CD4-positive, alpha-beta T cell (primary cell): Measurements from ENCODE around the gene FAM53A. TPM values are rescaled to one million over a fixed set of nuclear protein-coding genes. Genes with fewer than 3 reads are reported as not detected.

Experiments used
- ATAC-seq: fragments of 200-7000 bp; cut with Tn5 transposase; one replicate; pipeline ENCODE4 v1.10.0; 2022; ENCODE audit warnings: mild to moderate bottlenecking; ENCODE audit not compliant: poor library complexity
- CTCF ChIA-PET: fragments of 350-600 bp; sonication (Branson Sonifier 250); formaldehyde crosslinking; loops from one replicate; lab custom pipeline; 2021; ENCODE audit warnings: antibody characterized with exemption, inconsistent platforms; lab: Charles Lee
- POLR2A ChIA-PET: fragments of 350-600 bp; sonication (Branson Sonifier 250); formaldehyde crosslinking; loops from one replicate; lab custom pipeline; 2021; ENCODE audit warnings: antibody characterized with exemption, inconsistent platforms; lab: Charles Lee
- DNase-seq, 14 experiments: peaks; one replicate each; pipeline ENCODE4 v3.0.0-alpha.2; 2013 to 2020; ENCODE audit warnings: mixed read lengths in 2 of 14
- H3K27ac ChIP-seq, 2 donors: one replicate each; pipeline versions ENCODE4 v1.5.1 to v1.7.0; 2013; ENCODE audit warnings: low read length in 2 of 2, low read depth in 1 of 2, mild to moderate bottlenecking in 1 of 2
- H3K27me3 ChIP-seq, 2 experiments: 1 replicate in 1 of 2; 2 replicates in 1 of 2; pipeline versions ENCODE4 v1.6.1 to v1.7.0; 2013; ENCODE audit warnings: low read length in 2 of 2, control low read depth in 1 of 2, mild to moderate bottlenecking in 1 of 2, moderate library complexity in 1 of 2; ENCODE audit not compliant: insufficient read depth in 2 of 2, control insufficient read depth in 1 of 2
- H3K36me3 ChIP-seq: one replicate; pipeline ENCODE4 v1.6.1; 2013; ENCODE audit warnings: low read length, control low read depth; ENCODE audit not compliant: insufficient read depth
- H3K4me1 ChIP-seq: one replicate; pipeline ENCODE4 v1.6.1; 2013; ENCODE audit warnings: low read length, control low read depth; ENCODE audit not compliant: insufficient read depth
- H3K4me3 ChIP-seq: one replicate; pipeline ENCODE4 v1.5.1; 2013; ENCODE audit warnings: mild to moderate bottlenecking, low read length, moderate library complexity
- H3K9me3 ChIP-seq, 2 experiments: 1 replicate in 1 of 2; 2 replicates in 1 of 2; pipeline versions ENCODE4 v1.6.1 to v1.7.0; 2013; ENCODE audit warnings: low read length in 2 of 2, mild to moderate bottlenecking in 2 of 2, control low read depth in 1 of 2, moderate library complexity in 1 of 2; ENCODE audit not compliant: control insufficient read depth in 1 of 2, insufficient read depth in 1 of 2
- H3K27ac Mint-ChIP-seq: one replicate; pipeline ENCODE4 v1.8.0; 2020; ENCODE audit warnings: mixed read lengths
- H3K27me3 Mint-ChIP-seq: one replicate; pipeline ENCODE4 v1.8.0; 2021; ENCODE audit warnings: mixed read lengths
- H3K36me3 Mint-ChIP-seq: one replicate; pipeline ENCODE4 v1.8.0; 2021; ENCODE audit warnings: low read depth, mixed read lengths
- H3K4me1 Mint-ChIP-seq: one replicate; pipeline ENCODE4 v1.8.0; 2021; ENCODE audit warnings: low read depth, mixed read lengths
- H3K4me3 Mint-ChIP-seq: one replicate; pipeline ENCODE4 v1.8.0; 2020; ENCODE audit warnings: mild to moderate bottlenecking, mixed read lengths
- H3K9me3 Mint-ChIP-seq: one replicate; pipeline ENCODE4 v1.8.0; 2020; ENCODE audit warnings: mixed read lengths
- CTCF ChIP-seq: fragments of 200-600 bp; IDR thresholded peaks from one replicate; pipeline ENCODE4 v1.8.0; 2022; ENCODE audit warnings: antibody characterized with exemption, mild to moderate bottlenecking
- intact Hi-C, 2 experiments: fragments of 100-400 bp; cut with DNase I in 1 of 2; cut with micrococcal nuclease in 1 of 2; formaldehyde crosslinking; loops; one replicate each; pipeline versions ENCODE4 v1.15.1 to v1.9.0; 2023 to 2025; cut with DNase I, micrococcal nuclease
- total RNA-seq, 174 experiments: library from RNA in 2 of 174; stranded (reverse) in 2 of 174; gene quantifications; one replicate each; pipeline ENCODE4 v1.2.3 and lab custom pipeline; 2021 to 2026

The FAM53A gene
- total RNA-seq, 2 experiments from 2014 or later: 0.93 to 2.4 TPM

- no peaks in the 10 kb centered on the region for H3K4me1 ChIP-seq
- H3K9me3 ChIP-seq: peaks cover 0 to 5% of the 10 kb centered on the region in 2 experiments
- H3K4me3 Mint-ChIP-seq: no peak overlapping the region
- ChIA-PET CTCF (no interaction called here), POLR2A (no interaction called here)
- intact Hi-C loops: no loop called here
- H3K36me3 ChIP-seq: no peaks in the 10 kb centered on the region
- H3K27ac Mint-ChIP-seq: no peak overlapping the region
- DNase-seq: no peak
- no peaks in the 10 kb centered on the region for H3K36me3 Mint-ChIP-seq
- no peak overlapping the region for H3K4me3 ChIP-seq
- H3K27me3 Mint-ChIP-seq: no peaks in the 10 kb centered on the region
- no peaks in the 10 kb centered on the region for H3K4me1 Mint-ChIP-seq
- no peaks in the 10 kb centered on the region for H3K9me3 Mint-ChIP-seq
- H3K27ac ChIP-seq: no peak overlapping the region
- H3K27me3 ChIP-seq: no peaks in the 10 kb centered on the region
- TF ChIP-seq CTCF: no peak
- no peak for ATAC-seq
Observed at GRCh38 chr4:1637580-1638271, 46.4 kb downstream of the FAM53A start.

- Histone ChIP-seq H3K27ac (no peak overlapping the region), H3K4me3 (no peak overlapping the region), H3K4me1 (no peaks in the 10 kb centered on the region), H3K36me3 (no peaks in the 10 kb centered on the region), H3K27me3 (no peaks in the 10 kb centered on the region), H3K9me3 (peaks cover 0 to 5% of the 10 kb centered on the region in 2 experiments)
- Mint-ChIP-seq H3K27ac (no peak overlapping the region), H3K27me3 (no peaks in the 10 kb centered on the region), H3K4me3 (no peak overlapping the region), H3K36me3 (no peaks in the 10 kb centered on the region), H3K4me1 (no peaks in the 10 kb centered on the region), H3K9me3 (no peaks in the 10 kb centered on the region)
- intact Hi-C loops: no loop called here
- CTCF ChIA-PET: no interaction called here
- POLR2A ChIA-PET: no interaction called here
- no peak for DNase-seq
- no peak for TF ChIP-seq CTCF
- ATAC-seq: no peak
Observed at GRCh38 chr4:1636490-1637211, 47.5 kb downstream of the FAM53A start.

GRCh38 chr4:1635464-1635863, 48.6 kb downstream of the FAM53A start:
- Mint-ChIP-seq H3K4me1 (no peaks in the 10 kb centered on the region), H3K27me3 (no peaks in the 10 kb centered on the region), H3K36me3 (no peaks in the 10 kb centered on the region), H3K9me3 (no peaks in the 10 kb centered on the region), H3K4me3 (no peak overlapping the region), H3K27ac (no peak overlapping the region)
- ATAC-seq (no peak), DNase-seq (no peak)
- no peak for TF ChIP-seq CTCF
- CTCF ChIA-PET: no interaction called here
- H3K27ac ChIP-seq: no peak overlapping the region
- no peaks in the 10 kb centered on the region for H3K36me3 ChIP-seq
- peaks cover 0 to 5% of the 10 kb centered on the region in 2 experiments for H3K9me3 ChIP-seq
- intact Hi-C loops: no loop called here
- H3K4me1 ChIP-seq: no peaks in the 10 kb centered on the region
- POLR2A ChIA-PET: no interaction called here
- H3K27me3 ChIP-seq: no peaks in the 10 kb centered on the region
- H3K4me3 ChIP-seq: no peak overlapping the region
